Psoas muscle (tissue), 8 donors: ENCODE data around the gene BGN. TPM values are rescaled to one million over a fixed set of nuclear protein-coding genes. Genes with fewer than 3 reads are reported as not detected.

Experiments
- ATAC-seq, 4 donors: fragments of 200-7000 bp; cut with Tn5 transposase; one replicate each; pipeline ENCODE4 v1.9.1; 2020; ENCODE audit warnings: moderate library complexity in 3 of 4, mild to moderate bottlenecking in 2 of 4
- DNase-seq, 2 donors: peaks; one replicate each; pipeline ENCODE4 v3.0.0-alpha.2; 2020
- H3K27ac ChIP-seq: fragments of 200-600 bp; one replicate; pipeline ENCODE4 v1.8.0; 2022
- H3K27me3 ChIP-seq, 3 donors: fragments of 200-600 bp in 1 of 3; one replicate each; pipeline versions ENCODE4 v1.6.1 to v1.8.0; 2013 to 2022; ENCODE audit warnings: low read length in 2 of 3, mild to moderate bottlenecking in 2 of 3, moderate library complexity in 1 of 3; ENCODE audit not compliant: insufficient read depth in 3 of 3
- H3K36me3 ChIP-seq, 2 donors: fragments of 200-600 bp in 1 of 2; one replicate each; pipeline versions ENCODE4 v1.6.1 to v1.8.0; 2013 to 2022; ENCODE audit warnings: low read depth in 1 of 2, mild to moderate bottlenecking in 1 of 2, moderate library complexity in 1 of 2; ENCODE audit not compliant: insufficient read depth in 1 of 2
- H3K4me1 ChIP-seq: fragments of 200-600 bp; one replicate; pipeline ENCODE4 v1.8.0; 2022
- H3K4me3 ChIP-seq: fragments of 200-600 bp; one replicate; pipeline ENCODE4 v1.8.0; 2022; ENCODE audit warnings: mild to moderate bottlenecking
- H3K9me3 ChIP-seq: fragments of 200-600 bp; one replicate; pipeline ENCODE4 v1.8.0; 2022
- WGBS, 3 donors: extraction: QIAGEN DNeasy Blood & Tissue Kit; methylation state at CpG; one replicate each; pipeline versions ENCODE4 v1.1.6 to v1.1.7; 2013; 5-methylcytosine and 5-hydroxymethylcytosine counted together
- intact Hi-C, 2 donors: fragments of 100-400 bp; cut with DNase I; formaldehyde crosslinking; loops; one replicate each; pipeline versions ENCODE4 v1.11.0 to v1.14.2; 2022
- polyA plus RNA-seq, 3 donors: library from polyadenylated mRNA; stranded (reverse); fragments of 200-250 nt; gene quantifications; one replicate each; pipeline ENCODE4 v1.2.3, GENCODE V29; 2013
- total RNA-seq, 4 donors: library from RNA; stranded (reverse); fragmentation: NEBNext Ultra II Directional in 2 of 4; extraction: Animal tissue kit (Norgen Biotek cat#: 25700) in 2 of 4; gene quantifications; one replicate each; pipeline versions ENCODE4 v1.2.1 to v1.2.4, GENCODE V29; 2021 to 2023
- TF ChIP-seq, protein P1 (sequence below): fragments of 200-600 bp; IDR thresholded peaks from one replicate; pipeline ENCODE4 v1.8.0; 2022; ENCODE audit warnings: antibody characterized with exemption
- donor health status: healthy with polysubstance abuse.
- donor health status: DM: no; HTN: no; CAD: no; lungs with moderate emphysema.
- donor health status: Bipolar disorder and iron deficiency.
- donor health status: healthy.
- donor health status: DM: yes; HTN: yes; CAD: no.
- donor health status: DM: no; HTN: no; CAD: no.
- donor health status: DM: no; HTN: no; CAD: no.
- donor health status: DM: yes; HTN: yes; CAD: no.

BGN gene
- total and polyA plus RNA-seq, 7 donors: 6.7 to 62.4 (median 12.6) TPM

DNA sequence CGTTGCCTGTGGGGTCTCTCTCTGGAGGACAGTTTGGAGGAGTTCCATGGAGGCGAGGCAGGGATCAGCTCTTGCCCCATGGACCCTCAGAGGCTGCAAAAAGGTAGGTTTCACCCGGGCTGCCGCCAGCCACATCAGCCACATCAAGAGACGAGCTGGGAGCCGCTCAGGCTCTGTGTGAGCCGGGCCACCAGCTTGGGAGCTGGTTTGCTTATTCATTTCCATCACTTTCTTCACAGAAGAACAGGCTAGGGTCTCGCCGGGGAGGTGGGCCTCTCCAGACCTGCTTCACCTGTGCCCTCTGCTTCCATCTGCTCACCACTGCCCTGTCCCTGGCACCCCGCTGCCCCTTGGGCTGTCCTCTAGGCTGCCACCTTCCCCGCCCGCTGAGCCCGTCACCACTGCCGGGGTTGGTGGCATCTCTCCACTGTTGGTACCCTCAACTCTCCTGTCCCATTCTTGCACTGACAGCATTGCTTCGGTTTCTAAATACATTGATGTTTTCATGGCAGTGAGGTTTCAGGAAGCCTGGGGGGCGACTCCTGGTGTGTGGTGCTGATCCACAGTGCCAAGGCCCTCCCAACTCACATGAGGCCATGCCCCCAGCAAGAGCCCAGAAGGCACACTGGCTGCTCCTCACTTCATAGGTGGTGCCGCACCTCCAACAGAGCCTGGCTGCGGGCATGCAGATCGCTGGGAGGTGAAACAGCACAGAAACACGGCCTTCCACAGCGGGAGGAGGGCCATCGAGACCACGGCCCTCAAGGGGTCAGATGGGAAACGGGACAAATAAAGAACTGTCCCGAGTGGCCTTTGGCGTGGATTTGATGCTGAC is 44.4 kb upstream of the BGN start:
- H3K36me3 ChIP-seq: no peaks in the 10 kb centered on the region
- no peak for ATAC-seq
- intact Hi-C loops: no loop called here

DNA sequence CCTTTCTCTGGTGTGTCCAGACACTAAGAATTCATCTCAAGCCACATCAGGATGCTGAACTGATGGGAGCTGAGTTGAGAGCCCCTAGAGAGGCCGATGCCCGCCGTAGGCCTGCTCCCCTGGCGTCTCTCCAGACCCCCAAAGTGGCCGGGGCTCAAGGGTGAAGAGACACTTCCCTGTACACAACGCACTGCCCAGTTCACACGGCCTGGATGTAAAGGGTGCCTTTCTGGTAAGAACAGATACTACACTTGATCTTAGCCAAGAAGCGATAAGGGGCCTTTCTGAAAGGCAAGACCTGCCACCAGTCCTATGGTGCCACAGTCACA is 43.9 kb upstream of the BGN start:
- ATAC-seq (no peak), DNase-seq (peak in 1 of 2 donors; percentile 24)
- no peak overlapping the region for H3K4me3 ChIP-seq
- intact Hi-C loops: no loop called here
- H3K27me3 ChIP-seq: no peaks in the 10 kb centered on the region
- H3K27ac ChIP-seq: no peak overlapping the region
- TF ChIP-seq, protein P1, sequence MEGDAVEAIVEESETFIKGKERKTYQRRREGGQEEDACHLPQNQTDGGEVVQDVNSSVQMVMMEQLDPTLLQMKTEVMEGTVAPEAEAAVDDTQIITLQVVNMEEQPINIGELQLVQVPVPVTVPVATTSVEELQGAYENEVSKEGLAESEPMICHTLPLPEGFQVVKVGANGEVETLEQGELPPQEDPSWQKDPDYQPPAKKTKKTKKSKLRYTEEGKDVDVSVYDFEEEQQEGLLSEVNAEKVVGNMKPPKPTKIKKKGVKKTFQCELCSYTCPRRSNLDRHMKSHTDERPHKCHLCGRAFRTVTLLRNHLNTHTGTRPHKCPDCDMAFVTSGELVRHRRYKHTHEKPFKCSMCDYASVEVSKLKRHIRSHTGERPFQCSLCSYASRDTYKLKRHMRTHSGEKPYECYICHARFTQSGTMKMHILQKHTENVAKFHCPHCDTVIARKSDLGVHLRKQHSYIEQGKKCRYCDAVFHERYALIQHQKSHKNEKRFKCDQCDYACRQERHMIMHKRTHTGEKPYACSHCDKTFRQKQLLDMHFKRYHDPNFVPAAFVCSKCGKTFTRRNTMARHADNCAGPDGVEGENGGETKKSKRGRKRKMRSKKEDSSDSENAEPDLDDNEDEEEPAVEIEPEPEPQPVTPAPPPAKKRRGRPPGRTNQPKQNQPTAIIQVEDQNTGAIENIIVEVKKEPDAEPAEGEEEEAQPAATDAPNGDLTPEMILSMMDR: no peak
- 89 to 93% (median 89%) methylated on average over 8 of the region's 8 CpGs for WGBS, 3 donors
- H3K36me3 ChIP-seq: no peaks in the 10 kb centered on the region
- H3K4me1 ChIP-seq: no peaks in the 10 kb centered on the region
- no peaks in the 10 kb centered on the region for H3K9me3 ChIP-seq

More for the DNA sequence above, 44.4 kb upstream of the BGN start:
- no peaks in the 10 kb centered on the region for H3K9me3 ChIP-seq
- no peaks in the 10 kb centered on the region for H3K27me3 ChIP-seq
- WGBS, 3 donors: 84 to 95% (median 94%) methylated on average over 20 to 26 of the region's 26 CpGs
- H3K27ac ChIP-seq: no peak overlapping the region
- H3K4me3 ChIP-seq: no peak overlapping the region
- H3K4me1 ChIP-seq: no peaks in the 10 kb centered on the region
- DNase-seq: peak in 1 of 2 donors; percentile 16
- TF ChIP-seq, protein P1: no peak

DNA sequence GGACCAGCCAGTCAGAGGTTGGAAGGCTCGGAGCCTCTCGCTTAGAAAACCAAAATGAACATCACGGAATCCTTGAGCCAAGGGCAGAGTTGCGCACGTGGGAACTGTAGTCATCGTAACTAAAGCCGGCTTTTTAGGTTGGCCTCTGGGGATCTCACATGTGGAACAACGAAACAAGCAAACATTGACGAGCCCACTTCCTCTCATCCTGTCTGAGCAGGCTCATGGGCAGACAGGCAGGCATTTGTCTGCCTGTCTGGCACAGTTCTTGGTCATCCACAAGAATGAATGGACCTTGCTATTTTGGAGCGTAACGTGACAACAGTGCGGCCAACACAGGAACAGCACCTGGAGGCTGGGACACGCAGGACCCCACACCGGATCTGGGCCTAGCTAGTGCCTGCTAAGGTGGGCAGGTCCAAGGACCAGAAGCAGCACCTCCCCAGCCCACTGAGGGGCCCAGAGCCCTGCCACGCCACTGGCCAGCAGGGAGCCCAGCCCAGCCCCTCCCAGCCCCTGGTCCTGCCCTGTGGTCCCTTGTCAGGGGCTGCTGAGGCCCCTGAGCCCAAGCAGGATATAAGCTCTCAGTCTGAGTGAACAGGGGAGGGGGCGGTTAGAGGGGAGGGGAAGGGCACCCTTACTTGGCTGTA is 39.8 kb upstream of the BGN start:
- ATAC-seq: peak in 1 of 4 donors; percentile 9
- H3K36me3 ChIP-seq: no peaks in the 10 kb centered on the region
- peaks cover 0 to 3% (median 0%) of the 10 kb centered on the region in 3 donors for H3K27me3 ChIP-seq
- H3K4me3 ChIP-seq: no peak overlapping the region
- H3K27ac ChIP-seq: no peak overlapping the region
- no peaks in the 10 kb centered on the region for H3K9me3 ChIP-seq
- peak in 1 of 2 donors; percentile 12 for DNase-seq
- 74 to 93% (median 76%) methylated on average over 12 to 16 of the region's 16 CpGs for WGBS, 3 donors
- H3K4me1 ChIP-seq: no peaks in the 10 kb centered on the region
- intact Hi-C loops: no loop called here
- TF ChIP-seq, protein P1: no peak

DNA sequence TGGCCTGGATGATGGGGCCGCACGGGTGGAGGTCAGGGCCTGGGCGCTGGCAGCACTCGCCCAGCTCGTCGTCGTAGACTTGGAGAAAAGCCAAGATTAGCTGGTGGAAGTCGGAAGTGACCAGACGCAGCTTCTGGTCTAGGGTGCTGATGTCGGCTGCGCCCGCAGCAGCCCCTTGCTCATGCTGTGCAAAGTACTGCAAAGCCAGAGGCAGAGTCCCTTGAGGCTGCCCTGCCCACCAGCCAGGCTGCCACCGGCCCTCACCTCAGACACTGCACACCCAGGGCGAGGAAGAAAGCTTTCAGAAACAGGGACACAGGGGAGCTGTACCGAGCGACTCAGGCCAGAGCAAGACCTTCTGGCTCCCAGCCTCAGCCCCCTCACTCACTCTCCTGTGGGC is 39.2 kb upstream of the BGN start:
- H3K27ac ChIP-seq: no peak overlapping the region
- TF ChIP-seq, protein P1: no peak
- no peak overlapping the region for H3K4me3 ChIP-seq
- peak in 1 of 2 donors; percentile 27 for DNase-seq
- no peaks in the 10 kb centered on the region for H3K9me3 ChIP-seq
- H3K4me1 ChIP-seq: no peaks in the 10 kb centered on the region
- 66 to 73% (median 68%) methylated on average over 15 to 16 of the region's 16 CpGs for WGBS, 3 donors
- no peaks in the 10 kb centered on the region for H3K36me3 ChIP-seq
- ATAC-seq: peak in 3 of 4 donors; percentile 7 to 15 (median 10)
- intact Hi-C loops: no loop called here
- peaks cover 0 to 3% (median 0%) of the 10 kb centered on the region in 3 donors for H3K27me3 ChIP-seq
